WI38 (cell line): ENCODE measurements around the gene MYO7A.

Source experiments
- H3K4me3 ChIP-seq: 2 replicates; pipeline ENCODE4 v1.5.1; 2011; ENCODE audit warnings: low read depth, mild to moderate bottlenecking, control low read depth, low read length
- CTCF ChIP-seq: IDR thresholded peaks from 2 replicates; pipeline ENCODE4 v1.5.1; 2012; ENCODE audit warnings: low read depth, mild to moderate bottlenecking, control low read depth, low read length

The MYO7A gene

GRCh38 chr11:77138106-77138649 is 10.1 kb downstream of the MYO7A start:
- H3K4me3 ChIP-seq: no peak overlapping the region
- no peak for TF ChIP-seq CTCF

GRCh38 chr11:77139201-77139600 is 11.2 kb downstream of the MYO7A start:
- TF ChIP-seq CTCF: no peak
- no peak overlapping the region for H3K4me3 ChIP-seq

GRCh38 chr11:77140231-77140851 is 12.3 kb downstream of the MYO7A start:
- TF ChIP-seq CTCF: no peak
- H3K4me3 ChIP-seq: no peak overlapping the region

GRCh38 chr11:77141034-77141433 is 13.0 kb downstream of the MYO7A start:
- no peak for TF ChIP-seq CTCF
- H3K4me3 ChIP-seq: no peak overlapping the region

GRCh38 chr11:77141475-77141874 is 13.4 kb downstream of the MYO7A start:
- no peak for TF ChIP-seq CTCF
- no peak overlapping the region for H3K4me3 ChIP-seq

- H3K4me3 ChIP-seq: no peak overlapping the region
- no peak for TF ChIP-seq CTCF
Measured at GRCh38 chr11:77142091-77142975, 14.3 kb downstream of the MYO7A start.
